22Rv1 (cell line): ENCODE results near the gene UMODL1.

Experiments used
- CTCF ChIP-seq: fragments of 450-650 bp; IDR thresholded peaks from 2 replicates; pipeline ENCODE4 v1.5.1; 2017; ENCODE audit warnings: mild to moderate bottlenecking
- ZFX ChIP-seq: fragments of 450-650 bp; IDR thresholded peaks from 2 replicates; pipeline ENCODE4 v1.6.1; 2017; ENCODE audit warnings: antibody characterized with exemption, borderline replicate concordance

GRCh38 chr21:42061195-42061985, 9.7 kb upstream of the UMODL1 start:
- no peak for TF ChIP-seq CTCF
- no peak for TF ChIP-seq ZFX
